Aorta (tissue), 5 donors: ENCODE results near the gene UCP3. TPM values are rescaled to one million over a fixed set of nuclear protein-coding genes. Genes with fewer than 3 reads are reported as not detected.

Experiments used
- ATAC-seq: fragments of 200-7000 bp; cut with Tn5 transposase; one replicate; pipeline ENCODE4 v1.9.1; 2022; ENCODE audit warnings: moderate library complexity; ENCODE audit not compliant: low FRiP score
- DNase-seq, 2 donors: peaks; one replicate each; pipeline ENCODE4 v3.0.0-alpha.2; 2020
- H3K27ac ChIP-seq, 2 donors: one replicate each; pipeline ENCODE4 v1.5.1; 2013; ENCODE audit warnings: low read length in 2 of 2, mild to moderate bottlenecking in 2 of 2, moderate library complexity in 2 of 2, control low read depth in 1 of 2, inconsistent platforms in 1 of 2, low read depth in 1 of 2
- H3K27me3 ChIP-seq, 2 donors: one replicate each; pipeline ENCODE4 v1.6.1; 2013; ENCODE audit warnings: control low read depth in 1 of 2, low read length in 1 of 2, mild to moderate bottlenecking in 1 of 2, moderate library complexity in 1 of 2; ENCODE audit not compliant: insufficient read depth in 2 of 2, control insufficient read depth in 1 of 2
- H3K36me3 ChIP-seq, 2 donors: one replicate each; pipeline ENCODE4 v1.6.1; 2013; ENCODE audit warnings: control low read depth in 1 of 2, low read length in 1 of 2, mild to moderate bottlenecking in 1 of 2; ENCODE audit not compliant: insufficient read depth in 2 of 2, control insufficient read depth in 1 of 2
- H3K4me1 ChIP-seq, 2 donors: one replicate each; pipeline ENCODE4 v1.6.1; 2013; ENCODE audit warnings: low read length in 2 of 2, control low read depth in 1 of 2, mild to moderate bottlenecking in 1 of 2, moderate library complexity in 1 of 2; ENCODE audit not compliant: insufficient read depth in 2 of 2, control insufficient read depth in 1 of 2
- H3K4me3 ChIP-seq, 2 donors: one replicate each; pipeline ENCODE4 v1.5.1; 2013; ENCODE audit warnings: low read length in 2 of 2, control low read depth in 1 of 2, mild to moderate bottlenecking in 1 of 2
- H3K9me3 ChIP-seq: one replicate; pipeline ENCODE4 v1.6.1; 2013; ENCODE audit warnings: mild to moderate bottlenecking, low read length; ENCODE audit not compliant: control insufficient read depth
- WGBS, 2 donors: extraction: QIAGEN DNeasy Blood & Tissue Kit; methylation state at CpG; one replicate each; pipeline ENCODE4 v1.1.7; 2013; 5-methylcytosine and 5-hydroxymethylcytosine counted together
- intact Hi-C, 2 donors: fragments of 100-400 bp; cut with DNase I; formaldehyde crosslinking; loops; one replicate each; pipeline versions ENCODE4 v1.14.2 to v1.15.0; 2022
- polyA plus RNA-seq, 2 donors: library from polyadenylated mRNA; stranded (reverse); fragments of 200-250 nt; gene quantifications; one replicate each; pipeline ENCODE4 v1.2.3, GENCODE V29; 2013
- total RNA-seq, 2 donors: library from RNA; stranded (reverse); fragmentation: NEBNext Ultra II Directional; extraction: Animal tissue kit (Norgen Biotek cat#: 25700); gene quantifications; one replicate each; pipeline ENCODE4 v1.2.1, GENCODE V29; 2021
- donor health status: healthy with polysubstance abuse.
- donor health status: Bipolar disorder and iron deficiency.
- donor health status: DM: no; HTN: no; CAD: no.
- donor health status: DM: no; HTN: no; CAD: no.
- donor health status: DM: yes; HTN: yes; CAD: no.

Gene UCP3
- total and polyA plus RNA-seq, 4 donors = 0.38 to 3.1 (median 2.4) TPM

GRCh38 chr11:74035264-74035663 lies 26.4 kb upstream of the UCP3 start:
- intact Hi-C loops = no loop called here
- ATAC-seq = no peak
- peaks cover 4 to 20% of the 10 kb centered on the region in 2 donors for H3K36me3 ChIP-seq
- H3K9me3 ChIP-seq = no peaks in the 10 kb centered on the region
- no peaks in the 10 kb centered on the region for H3K4me1 ChIP-seq
- WGBS, 2 donors = 6 to 42% methylated on average over 1 of the region's 1 CpG
- H3K27ac ChIP-seq = no peak overlapping the region
- DNase-seq = no peak
- no peak overlapping the region for H3K4me3 ChIP-seq
- no peaks in the 10 kb centered on the region for H3K27me3 ChIP-seq

GRCh38 chr11:74033046-74033445 lies 24.2 kb upstream of the UCP3 start:
- WGBS, 2 donors = 92 to 96% methylated on average over 3 of the region's 3 CpGs
- peaks cover 4 to 16% of the 10 kb centered on the region in 2 donors for H3K36me3 ChIP-seq
- intact Hi-C loops = no loop called here
- H3K4me3 ChIP-seq = no peak overlapping the region
- no peaks in the 10 kb centered on the region for H3K27me3 ChIP-seq
- no peak for DNase-seq
- H3K9me3 ChIP-seq = no peaks in the 10 kb centered on the region
- no peaks in the 10 kb centered on the region for H3K4me1 ChIP-seq
- no peak overlapping the region for H3K27ac ChIP-seq
- ATAC-seq = no peak

- intact Hi-C loops = no loop called here
- DNase-seq (no peak), ATAC-seq (peak; percentile 50)
- H3K27ac ChIP-seq = no peak overlapping the region
- peaks cover 4 to 14% of the 10 kb centered on the region in 2 donors for H3K36me3 ChIP-seq
- no peaks in the 10 kb centered on the region for H3K27me3 ChIP-seq
- no peak overlapping the region for H3K4me3 ChIP-seq
- WGBS, 2 donors = 89% methylated on average over 9 of the region's 9 CpGs
- no peaks in the 10 kb centered on the region for H3K9me3 ChIP-seq
- H3K4me1 ChIP-seq = no peaks in the 10 kb centered on the region
Measured at GRCh38 chr11:74030723-74031676, 22.1 kb upstream of the UCP3 start.

- H3K4me1 ChIP-seq = peaks cover 0 to 2% of the 10 kb centered on the region in 2 donors
- DNase-seq (no peak), ATAC-seq (no peak)
- peaks cover 0 to 3% of the 10 kb centered on the region in 2 donors for H3K36me3 ChIP-seq
- H3K4me3 ChIP-seq = no peak overlapping the region
- 93 to 94% methylated on average over 7 of the region's 7 CpGs for WGBS, 2 donors
- intact Hi-C loops = loop anchor here in 1 of 2 donors (10.0 kb wide), 1 partner anchor 61 kb away; no protein-coding TSS in a partner anchor
- no peak overlapping the region for H3K27ac ChIP-seq
- H3K27me3 ChIP-seq = no peaks in the 10 kb centered on the region
- no peaks in the 10 kb centered on the region for H3K9me3 ChIP-seq
Measured at GRCh38 chr11:74025467-74026166, 16.7 kb upstream of the UCP3 start.

- H3K27me3 ChIP-seq = no peaks in the 10 kb centered on the region
- WGBS, 2 donors = 44 to 53% methylated on average over 2 of the region's 2 CpGs
- H3K4me3 ChIP-seq = no peak overlapping the region
- ATAC-seq = peak; percentile 79
- no peak overlapping the region for H3K27ac ChIP-seq
- DNase-seq = peak; percentile 77 to 91
- peaks cover 0 to 2% of the 10 kb centered on the region in 2 donors for H3K4me1 ChIP-seq
- intact Hi-C loops = loop anchor here in 1 of 2 donors (10.0 kb wide), 1 partner anchor 60 kb away; no protein-coding TSS in a partner anchor
- no peaks in the 10 kb centered on the region for H3K9me3 ChIP-seq
- peaks cover 0 to 3% of the 10 kb centered on the region in 2 donors for H3K36me3 ChIP-seq
Measured at GRCh38 chr11:74024261-74025029, 15.6 kb upstream of the UCP3 start.

- ATAC-seq = no peak
- H3K4me1 ChIP-seq = peaks cover 0 to 2% of the 10 kb centered on the region in 2 donors
- H3K27me3 ChIP-seq = no peaks in the 10 kb centered on the region
- H3K27ac ChIP-seq = no peak overlapping the region
- H3K4me3 ChIP-seq = no peak overlapping the region
- intact Hi-C loops = loop anchor here in 1 of 2 donors (10.0 kb wide), 1 partner anchor 58 kb away; no protein-coding TSS in a partner anchor
- peaks cover 0 to 3% of the 10 kb centered on the region in 2 donors for H3K36me3 ChIP-seq
- H3K9me3 ChIP-seq = no peaks in the 10 kb centered on the region
- DNase-seq = no peak
Measured at GRCh38 chr11:74023276-74023675, 14.4 kb upstream of the UCP3 start.

- H3K4me3 ChIP-seq = no peak overlapping the region
- no peaks in the 10 kb centered on the region for H3K27me3 ChIP-seq
- H3K4me1 ChIP-seq = peaks cover 0 to 2% of the 10 kb centered on the region in 2 donors
- intact Hi-C loops = loop anchor here in 1 of 2 donors (10.0 kb wide), 1 partner anchor 58 kb away; no protein-coding TSS in a partner anchor
- no peaks in the 10 kb centered on the region for H3K9me3 ChIP-seq
- ATAC-seq = no peak
- WGBS, 2 donors = 94 to 95% methylated on average over 6 of the region's 6 CpGs
- peaks cover 0 to 3% of the 10 kb centered on the region in 2 donors for H3K36me3 ChIP-seq
- no peak for DNase-seq
- no peak overlapping the region for H3K27ac ChIP-seq
Measured at GRCh38 chr11:74022546-74022945, 13.7 kb upstream of the UCP3 start.

- 95 to 97% methylated on average over 6 of the region's 6 CpGs for WGBS, 2 donors
- intact Hi-C loops = loop anchor here in 1 of 2 donors (10.0 kb wide), 1 partner anchor 57 kb away; no protein-coding TSS in a partner anchor
Measured at GRCh38 chr11:74021998-74022397, 13.1 kb upstream of the UCP3 start.

More at GRCh38 chr11:74021998-74022397, 13.1 kb upstream of the UCP3 start:
- no peaks in the 10 kb centered on the region for H3K9me3 ChIP-seq
- DNase-seq = no peak
- peaks cover 0 to 3% of the 10 kb centered on the region in 2 donors for H3K36me3 ChIP-seq
- H3K4me1 ChIP-seq = peaks cover 0 to 2% of the 10 kb centered on the region in 2 donors
- no peak overlapping the region for H3K4me3 ChIP-seq
- ATAC-seq = no peak
- no peak overlapping the region for H3K27ac ChIP-seq
- no peaks in the 10 kb centered on the region for H3K27me3 ChIP-seq
